Right atrium auricular region (tissue), 2 donors: Measurements from ENCODE around the gene SEPSECS. TPM values are rescaled to one million over a fixed set of nuclear protein-coding genes. Genes with fewer than 3 reads are reported as not detected.

Experiments
- DNase-seq: peaks from one replicate; pipeline ENCODE4 v3.0.0-alpha.2; 2019; ENCODE audit warnings: low spot score
- H3K27ac ChIP-seq, 2 donors: fragments of 200-600 bp; sonication (generic); 1 replicate in 1 of 2; 2 replicates in 1 of 2; pipeline ENCODE4 v1.5.1; 2016 to 2019
- H3K27me3 ChIP-seq, 2 donors: fragments of 200-600 bp; sonication (generic); one replicate each; pipeline versions ENCODE4 v1.5.1 to v1.6.0; 2017 to 2019
- H3K36me3 ChIP-seq: fragments of 200-600 bp; sonication (generic); one replicate; pipeline ENCODE4 v1.5.1; 2016
- H3K4me1 ChIP-seq, 2 donors: fragments of 200-600 bp; sonication (generic); one replicate each; pipeline versions ENCODE4 v1.5.1 to v1.6.0; 2017 to 2019
- H3K4me3 ChIP-seq, 2 donors: fragments of 200-600 bp; sonication (generic); 1 replicate in 1 of 2; 2 replicates in 1 of 2; pipeline ENCODE4 v1.5.1; 2017 to 2019; ENCODE audit warnings: mild to moderate bottlenecking in 1 of 2, moderate library complexity in 1 of 2
- H3K9me3 ChIP-seq, 2 donors: fragments of 200-600 bp; sonication (generic); one replicate each; pipeline ENCODE4 v1.5.1; 2019
- total RNA-seq, 2 donors: library from RNA; depleted of rRNA; stranded (reverse); fragments of >200 nt; gene quantifications; one replicate each; pipeline ENCODE4 v1.1.0, GENCODE V29; 2016
- TF ChIP-seq, protein P1 (sequence below), 2 donors: fragments of 200-600 bp; sonication (generic); IDR thresholded peaks; one replicate each; pipeline ENCODE4 v1.5.1; 2019; ENCODE audit warnings: antibody characterized with exemption in 2 of 2

SEPSECS gene
- total RNA-seq, 2 donors from 2014 or later: 2.4 to 3.9 TPM

DNA sequence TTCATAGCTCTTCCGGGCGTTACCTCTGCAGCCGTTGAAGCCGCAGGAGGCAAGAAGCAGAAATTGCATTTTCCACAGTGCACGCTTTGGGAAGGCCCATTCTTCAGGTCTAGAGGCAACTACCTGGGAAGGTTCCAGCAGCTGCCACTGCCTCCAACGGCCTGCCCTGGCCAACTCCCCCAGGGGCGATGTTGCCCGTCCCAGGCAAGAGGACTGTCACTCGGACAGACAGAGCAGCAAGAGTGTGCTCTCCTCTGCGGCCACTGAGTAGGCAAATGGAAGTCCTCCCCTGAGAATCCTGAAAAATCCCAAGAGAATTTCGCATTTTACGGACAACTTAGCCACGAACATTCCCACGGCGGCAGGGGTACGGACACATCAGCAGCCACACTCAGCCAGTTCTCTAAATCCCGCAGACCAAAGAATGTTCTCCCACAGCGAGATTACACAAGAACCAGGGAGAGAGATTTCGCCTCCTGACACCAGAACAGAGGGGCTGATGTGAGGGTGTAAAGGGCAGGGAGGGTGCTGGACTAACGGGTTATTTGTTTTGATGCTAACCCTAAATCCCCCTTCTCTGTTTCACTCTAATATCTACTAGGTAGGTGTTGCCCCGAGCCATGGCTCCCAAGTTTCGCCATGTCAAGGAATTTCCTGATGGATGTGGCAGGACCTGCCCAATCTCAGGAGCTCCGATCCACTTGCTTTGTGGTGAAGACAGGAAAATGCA is 63.8 kb downstream of the SEPSECS start:
- H3K27me3 ChIP-seq: no peaks in the 10 kb centered on the region
- H3K9me3 ChIP-seq: peaks cover 0 to 7% of the 10 kb centered on the region in 2 donors
- H3K27ac ChIP-seq: peak overlapping the region in 1 of 2 donors; percentile 81
- peaks cover 0 to 26% of the 10 kb centered on the region in 2 donors for H3K4me1 ChIP-seq
- DNase-seq: no peak
- TF ChIP-seq, protein P1, sequence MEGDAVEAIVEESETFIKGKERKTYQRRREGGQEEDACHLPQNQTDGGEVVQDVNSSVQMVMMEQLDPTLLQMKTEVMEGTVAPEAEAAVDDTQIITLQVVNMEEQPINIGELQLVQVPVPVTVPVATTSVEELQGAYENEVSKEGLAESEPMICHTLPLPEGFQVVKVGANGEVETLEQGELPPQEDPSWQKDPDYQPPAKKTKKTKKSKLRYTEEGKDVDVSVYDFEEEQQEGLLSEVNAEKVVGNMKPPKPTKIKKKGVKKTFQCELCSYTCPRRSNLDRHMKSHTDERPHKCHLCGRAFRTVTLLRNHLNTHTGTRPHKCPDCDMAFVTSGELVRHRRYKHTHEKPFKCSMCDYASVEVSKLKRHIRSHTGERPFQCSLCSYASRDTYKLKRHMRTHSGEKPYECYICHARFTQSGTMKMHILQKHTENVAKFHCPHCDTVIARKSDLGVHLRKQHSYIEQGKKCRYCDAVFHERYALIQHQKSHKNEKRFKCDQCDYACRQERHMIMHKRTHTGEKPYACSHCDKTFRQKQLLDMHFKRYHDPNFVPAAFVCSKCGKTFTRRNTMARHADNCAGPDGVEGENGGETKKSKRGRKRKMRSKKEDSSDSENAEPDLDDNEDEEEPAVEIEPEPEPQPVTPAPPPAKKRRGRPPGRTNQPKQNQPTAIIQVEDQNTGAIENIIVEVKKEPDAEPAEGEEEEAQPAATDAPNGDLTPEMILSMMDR (IDR thresholded peaks at IDR 0.05): no peak
- H3K4me3 ChIP-seq: no peak overlapping the region
- H3K36me3 ChIP-seq: no peaks in the 10 kb centered on the region

DNA sequence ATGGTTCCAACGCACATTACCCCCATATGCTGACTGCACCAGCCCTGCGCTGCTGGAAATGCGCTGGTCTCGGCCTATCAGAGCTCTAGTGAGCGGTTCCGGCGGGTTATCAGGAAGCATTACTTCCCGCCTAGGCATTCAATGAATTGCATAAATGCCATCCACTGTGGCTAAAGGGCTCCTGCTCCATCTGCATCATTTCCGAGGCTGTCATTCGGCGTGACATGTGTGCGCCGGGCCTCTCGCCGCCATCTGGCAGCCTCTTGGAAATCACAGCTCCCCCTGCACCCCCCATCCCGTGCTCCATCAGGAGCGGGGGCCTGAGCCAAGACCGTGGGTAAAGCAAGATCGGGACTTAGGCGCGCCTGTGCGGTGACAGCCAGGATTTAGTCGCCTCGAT is 64.4 kb downstream of the SEPSECS start:
- Histone ChIP-seq H3K4me1 (peaks cover 0 to 26% of the 10 kb centered on the region in 2 donors), H3K27ac (peak overlapping the region; percentile 45 to 81), H3K9me3 (peaks cover 0 to 7% of the 10 kb centered on the region in 2 donors), H3K27me3 (no peaks in the 10 kb centered on the region), H3K4me3 (no peak overlapping the region), H3K36me3 (no peaks in the 10 kb centered on the region)
- DNase-seq: no peak
- TF ChIP-seq, protein P1 (IDR thresholded peaks at IDR 0.05): no peak

DNA sequence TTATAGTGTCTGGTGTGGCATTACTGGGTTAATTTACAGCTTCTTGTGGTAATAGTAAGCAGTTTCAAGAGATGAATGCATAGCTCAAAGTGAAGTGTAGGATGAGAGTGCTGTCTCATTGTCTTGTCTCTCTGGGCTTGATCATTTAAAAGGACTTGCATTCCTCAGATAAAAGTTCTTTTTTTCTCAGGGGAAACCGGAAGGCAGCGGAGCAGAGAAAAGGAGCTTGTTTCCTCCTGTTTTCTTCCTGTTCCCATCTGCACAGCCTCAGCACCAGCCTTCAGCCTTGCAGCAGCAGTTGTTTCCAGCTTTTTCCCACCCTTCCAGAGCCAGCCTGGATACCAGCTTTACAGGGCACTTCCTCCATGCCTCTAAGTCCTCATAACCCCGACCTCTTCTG is 68.1 kb downstream of the SEPSECS start:
- DNase-seq: no peak

DNA sequence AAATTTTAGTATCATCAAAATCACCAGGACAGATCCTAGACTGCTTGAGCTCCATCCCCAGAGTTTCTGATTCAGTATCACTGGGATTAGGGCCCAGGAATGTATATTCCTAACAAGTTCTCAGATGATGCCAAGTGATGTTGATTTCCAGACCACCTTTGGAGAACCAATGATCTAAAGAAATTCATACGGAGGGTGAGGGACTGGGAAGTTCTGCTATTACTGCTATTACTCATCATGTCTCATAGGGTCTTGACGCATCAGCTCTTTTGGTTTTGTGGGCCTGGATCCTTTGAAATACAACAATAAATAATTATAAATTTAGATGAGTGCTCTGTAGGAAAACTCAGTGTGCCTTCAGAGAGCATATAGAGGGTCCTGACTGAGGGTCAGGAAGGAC is 69.7 kb downstream of the SEPSECS start:
- Histone ChIP-seq H3K36me3 (no peaks in the 10 kb centered on the region), H3K27ac (no peak overlapping the region), H3K4me1 (peaks cover 0 to 38% of the 10 kb centered on the region in 2 donors), H3K9me3 (peaks cover 0 to 7% of the 10 kb centered on the region in 2 donors), H3K4me3 (no peak overlapping the region), H3K27me3 (no peaks in the 10 kb centered on the region)
- no peak for DNase-seq
- TF ChIP-seq, protein P1 (IDR thresholded peaks at IDR 0.05): no peak

More for the DNA sequence above, 68.1 kb downstream of the SEPSECS start:
- Histone ChIP-seq H3K36me3 (no peaks in the 10 kb centered on the region), H3K9me3 (peaks cover 0 to 7% of the 10 kb centered on the region in 2 donors), H3K4me1 (peaks cover 0 to 27% of the 10 kb centered on the region in 2 donors), H3K4me3 (no peak overlapping the region), H3K27me3 (no peaks in the 10 kb centered on the region), H3K27ac (no peak overlapping the region)
- TF ChIP-seq, protein P1 (IDR thresholded peaks at IDR 0.05): no peak

DNA sequence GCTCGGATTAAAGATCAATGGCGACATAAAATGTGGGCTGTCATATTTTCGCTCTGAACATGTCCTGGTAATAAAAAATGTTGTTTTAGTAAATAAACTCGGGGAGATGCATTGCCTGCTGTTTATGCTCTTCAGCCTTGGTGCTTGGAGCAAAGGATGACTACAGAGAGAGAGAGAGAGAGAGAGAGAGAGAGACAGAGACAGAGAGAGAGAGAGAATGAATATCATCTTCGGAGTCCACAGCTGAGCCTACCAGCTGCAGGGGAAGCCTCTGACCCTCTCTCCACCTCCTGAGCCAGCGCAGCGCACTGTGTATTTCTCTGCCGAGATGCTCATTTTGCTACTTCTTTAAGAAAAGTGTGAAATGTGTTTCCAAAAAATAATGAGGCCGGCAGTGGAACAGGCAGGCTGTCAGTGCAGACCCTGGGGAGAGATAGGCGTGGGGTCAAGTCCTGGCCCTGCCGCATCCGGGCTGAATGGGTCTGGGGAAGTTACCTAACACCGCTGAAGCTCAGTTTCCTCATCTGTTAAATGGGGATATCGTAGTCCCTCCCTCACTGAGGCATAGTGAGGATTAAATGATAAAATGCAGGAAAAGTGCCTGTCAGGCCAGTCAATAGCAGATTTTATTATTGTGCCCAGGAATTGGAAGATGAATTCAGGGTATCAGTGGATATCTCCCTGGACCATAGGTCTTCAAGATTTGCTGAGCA is 71.0 kb downstream of the SEPSECS start:
- DNase-seq: no peak
- Histone ChIP-seq H3K4me1 (peaks cover 0 to 40% of the 10 kb centered on the region in 2 donors), H3K9me3 (peaks cover 0 to 7% of the 10 kb centered on the region in 2 donors), H3K27me3 (no peaks in the 10 kb centered on the region), H3K27ac (peak overlapping the region; percentile 83 to 90), H3K36me3 (no peaks in the 10 kb centered on the region), H3K4me3 (peak overlapping the region in 1 of 2 donors; percentile 43)
- TF ChIP-seq, protein P1 (IDR thresholded peaks at IDR 0.05): no peak
